Hematopoietic multipotent progenitor cell treated with erythropoietin and hydrocortisone succinate and interleukin-3 and kit ligand, for 15 days (in vitro differentiated cells): ENCODE data around the gene ZNF398.

Source experiments
- DNase-seq: peaks from one replicate; pipeline ENCODE4 v3.0.0-alpha.2; 2015; ENCODE audit warnings: low spot score

The ZNF398 gene

DNA sequence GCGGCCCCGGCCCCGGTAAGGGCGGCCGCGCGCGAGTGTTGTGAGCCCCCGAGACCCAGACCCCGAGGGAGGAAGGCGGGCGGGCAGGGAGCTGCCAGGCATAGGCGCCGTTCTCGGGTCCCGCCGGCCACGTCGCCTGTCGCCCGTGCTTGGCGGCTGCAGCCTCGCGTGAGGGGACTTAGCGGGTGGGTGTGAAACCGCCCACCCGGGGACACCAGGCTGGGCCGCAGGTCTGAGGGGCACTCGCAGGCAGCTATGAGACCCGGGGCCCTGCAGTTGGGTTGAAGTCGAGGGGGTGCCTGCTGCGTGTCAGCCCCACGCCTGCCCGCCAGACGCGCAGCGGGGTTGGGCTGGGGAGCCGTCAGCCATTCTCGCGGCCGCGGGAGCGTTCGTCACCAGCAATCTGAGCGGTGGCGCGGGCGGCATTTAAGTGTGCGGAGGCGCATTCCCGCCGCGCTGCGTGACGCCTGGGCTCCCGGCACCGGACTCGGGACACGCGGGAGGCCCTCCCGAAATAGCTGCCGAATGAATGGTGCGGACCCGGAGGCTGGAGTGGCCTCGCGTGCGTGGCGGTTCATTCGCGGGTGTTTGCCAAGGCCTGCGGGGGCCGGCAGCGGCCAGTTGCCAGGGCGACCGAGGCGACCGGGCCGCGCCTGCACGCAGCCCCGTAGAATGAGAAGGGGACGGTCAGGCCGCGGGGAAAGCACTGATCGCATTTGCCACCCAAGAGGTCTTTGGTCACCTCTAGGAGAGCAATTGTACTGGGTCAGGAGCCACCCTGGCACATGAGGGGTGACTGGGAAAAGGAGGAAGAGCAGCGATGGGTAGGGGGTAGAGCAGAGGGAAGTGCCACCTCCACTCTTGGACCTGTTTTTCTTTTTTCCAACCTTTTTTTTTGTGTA is 750 bp downstream of the ZNF398 start:
- peak; percentile 56 for DNase-seq

GRCh38 chr7:149150981-149151380 is 3.7 kb downstream of the ZNF398 start:
- no peak for DNase-seq

DNA sequence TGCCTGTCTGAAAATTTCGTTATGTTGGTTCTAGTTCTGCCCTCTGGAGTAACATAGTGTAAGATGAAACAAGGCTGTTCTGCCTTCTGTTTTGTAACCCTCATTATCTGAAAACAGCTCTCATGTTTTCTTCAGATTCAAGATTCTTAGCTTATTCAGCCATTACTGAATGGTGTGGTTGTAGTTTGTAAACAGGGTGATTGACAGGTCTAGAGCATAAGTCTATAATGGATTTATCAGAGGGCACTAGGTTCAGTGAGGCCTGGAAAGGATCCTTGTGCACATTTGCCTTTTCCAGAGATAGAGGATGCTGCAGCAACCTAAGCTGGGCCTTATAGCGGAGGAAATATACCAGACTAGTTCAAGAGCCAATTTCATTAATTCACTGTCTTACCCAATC is 6.1 kb downstream of the ZNF398 start:
- DNase-seq: no peak

GRCh38 chr7:149154056-149154455 is 6.8 kb downstream of the ZNF398 start:
- DNase-seq: no peak

GRCh38 chr7:149156898-149157297 is 9.6 kb downstream of the ZNF398 start:
- DNase-seq: no peak

- DNase-seq: no peak
These were observed 14.1 kb downstream of the ZNF398 start for GRCh38 chr7:149161241-149161848.

DNA sequence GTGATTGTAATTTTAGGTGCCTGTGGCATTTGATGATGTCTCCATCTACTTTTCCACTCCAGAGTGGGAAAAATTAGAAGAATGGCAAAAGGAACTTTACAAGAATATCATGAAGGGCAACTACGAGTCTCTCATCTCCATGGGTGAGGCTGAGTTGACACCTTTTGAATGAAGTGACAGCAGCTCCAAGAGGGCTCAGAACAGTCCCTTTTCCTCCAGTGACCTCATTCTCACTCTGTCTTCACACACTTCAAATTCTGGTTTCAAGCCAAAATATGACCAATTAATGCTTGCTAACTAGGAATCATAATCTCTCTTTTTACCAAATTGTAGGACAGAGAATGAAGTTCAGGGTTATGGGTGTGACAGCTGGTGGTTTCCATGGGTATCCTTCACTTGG is 18.9 kb downstream of the ZNF398 start:
- no peak for DNase-seq

GRCh38 chr7:149166630-149167352 is 19.5 kb downstream of the ZNF398 start:
- DNase-seq: no peak

GRCh38 chr7:149171892-149172533 is 24.8 kb downstream of the ZNF398 start:
- no peak for DNase-seq

- DNase-seq: no peak
These were observed 25.3 kb downstream of the ZNF398 start for GRCh38 chr7:149172534-149172920.

DNA sequence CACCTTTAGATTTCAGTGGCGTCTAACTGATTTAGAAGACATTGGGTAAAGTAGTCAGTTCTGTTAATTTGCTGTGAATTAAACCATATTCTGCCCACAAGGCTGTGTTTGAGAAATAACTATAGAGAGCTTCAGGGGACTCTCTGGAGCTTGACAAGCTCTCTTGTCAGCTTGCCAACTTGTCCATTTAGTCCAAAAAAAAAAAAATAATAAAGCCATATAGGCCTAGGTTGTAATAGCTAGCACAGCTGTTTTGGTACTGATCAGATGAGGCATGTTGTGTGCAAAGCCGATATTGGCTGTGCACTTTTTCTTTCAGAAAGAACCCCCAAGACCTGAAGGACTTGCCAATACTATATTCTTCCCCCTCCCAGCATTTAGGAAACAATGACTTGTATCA is 27.9 kb downstream of the ZNF398 start:
- no peak for DNase-seq

- DNase-seq: no peak
These were observed 32.0 kb downstream of the ZNF398 start for GRCh38 chr7:149179241-149179640.

- DNase-seq: no peak
These were observed 33.6 kb downstream of the ZNF398 start for GRCh38 chr7:149180722-149181449.

GRCh38 chr7:149181450-149181790 is 34.2 kb downstream of the ZNF398 start:
- no peak for DNase-seq

DNA sequence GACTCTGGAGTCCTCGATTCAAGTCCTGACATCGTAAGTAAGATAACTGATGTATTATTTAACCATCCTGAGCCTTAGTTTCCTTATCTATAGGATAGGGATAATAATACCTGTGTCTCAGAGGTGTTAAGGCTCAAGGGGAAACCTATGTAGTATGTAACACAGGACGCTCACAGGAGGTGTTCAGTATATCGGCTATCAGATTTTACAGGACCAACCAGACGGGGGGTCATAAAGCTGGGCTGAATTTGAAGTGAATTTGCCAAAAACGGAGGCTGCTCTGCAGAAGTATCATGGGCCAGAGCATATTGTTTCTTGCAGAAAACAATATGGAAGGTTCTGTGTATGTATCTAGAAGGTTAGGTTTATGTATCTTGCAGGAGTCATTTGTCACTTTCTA is 37.0 kb downstream of the ZNF398 start:
- DNase-seq: no peak

GRCh38 chr7:149188213-149188612 is 41.0 kb downstream of the ZNF398 start:
- no peak for DNase-seq

DNA sequence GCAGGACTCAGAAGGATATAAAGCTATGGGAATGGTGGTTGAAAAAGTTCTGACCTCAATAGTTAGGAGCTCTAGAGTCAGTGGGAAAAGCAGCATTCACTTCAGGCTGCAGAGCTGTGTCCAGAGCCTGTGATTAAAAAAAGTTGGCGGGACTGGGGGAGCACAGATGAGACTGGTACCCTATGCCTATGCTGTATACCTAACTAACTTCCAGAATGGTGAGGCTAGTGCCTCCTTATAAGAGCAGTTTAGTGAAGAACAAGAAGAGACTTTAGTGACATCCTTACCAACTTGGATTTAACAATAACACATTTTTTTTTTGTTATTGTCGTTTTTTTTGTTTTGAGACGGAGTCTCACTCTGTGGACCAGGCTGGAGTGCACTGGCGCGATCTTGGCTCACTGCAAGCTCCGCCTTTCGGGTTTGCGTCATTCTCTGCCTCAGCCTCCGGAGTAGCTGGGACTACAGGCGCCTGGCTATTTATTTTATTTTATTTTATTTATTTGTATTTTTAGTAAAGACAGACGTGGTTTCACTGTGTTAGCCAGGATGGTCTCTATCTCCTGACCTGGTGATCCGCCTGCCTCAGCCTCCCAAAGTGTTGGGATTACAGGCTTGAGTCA is 41.5 kb downstream of the ZNF398 start:
- DNase-seq: no peak

DNA sequence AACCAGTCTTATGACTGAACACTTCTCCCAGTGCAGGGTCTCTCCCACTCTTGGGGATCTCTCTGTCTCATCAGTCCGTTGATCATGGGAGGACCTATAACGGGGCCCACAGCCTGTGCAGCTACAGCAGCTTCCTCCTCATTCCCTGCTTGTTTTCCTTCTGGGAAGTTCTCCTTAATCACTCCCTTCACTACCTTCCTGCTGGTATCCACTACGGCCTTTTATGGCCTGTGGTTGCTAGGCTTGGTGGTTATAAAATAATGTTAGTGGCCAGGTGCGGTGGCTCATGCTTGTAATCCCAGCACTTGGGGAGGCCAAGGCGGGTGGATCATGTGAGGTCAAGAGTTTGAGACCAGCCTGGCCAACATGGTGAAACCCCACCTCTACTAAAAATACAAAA is 44.6 kb downstream of the ZNF398 start:
- no peak for DNase-seq

- DNase-seq: no peak
These were observed 47.5 kb downstream of the ZNF398 start for GRCh38 chr7:149194799-149195179.

DNA sequence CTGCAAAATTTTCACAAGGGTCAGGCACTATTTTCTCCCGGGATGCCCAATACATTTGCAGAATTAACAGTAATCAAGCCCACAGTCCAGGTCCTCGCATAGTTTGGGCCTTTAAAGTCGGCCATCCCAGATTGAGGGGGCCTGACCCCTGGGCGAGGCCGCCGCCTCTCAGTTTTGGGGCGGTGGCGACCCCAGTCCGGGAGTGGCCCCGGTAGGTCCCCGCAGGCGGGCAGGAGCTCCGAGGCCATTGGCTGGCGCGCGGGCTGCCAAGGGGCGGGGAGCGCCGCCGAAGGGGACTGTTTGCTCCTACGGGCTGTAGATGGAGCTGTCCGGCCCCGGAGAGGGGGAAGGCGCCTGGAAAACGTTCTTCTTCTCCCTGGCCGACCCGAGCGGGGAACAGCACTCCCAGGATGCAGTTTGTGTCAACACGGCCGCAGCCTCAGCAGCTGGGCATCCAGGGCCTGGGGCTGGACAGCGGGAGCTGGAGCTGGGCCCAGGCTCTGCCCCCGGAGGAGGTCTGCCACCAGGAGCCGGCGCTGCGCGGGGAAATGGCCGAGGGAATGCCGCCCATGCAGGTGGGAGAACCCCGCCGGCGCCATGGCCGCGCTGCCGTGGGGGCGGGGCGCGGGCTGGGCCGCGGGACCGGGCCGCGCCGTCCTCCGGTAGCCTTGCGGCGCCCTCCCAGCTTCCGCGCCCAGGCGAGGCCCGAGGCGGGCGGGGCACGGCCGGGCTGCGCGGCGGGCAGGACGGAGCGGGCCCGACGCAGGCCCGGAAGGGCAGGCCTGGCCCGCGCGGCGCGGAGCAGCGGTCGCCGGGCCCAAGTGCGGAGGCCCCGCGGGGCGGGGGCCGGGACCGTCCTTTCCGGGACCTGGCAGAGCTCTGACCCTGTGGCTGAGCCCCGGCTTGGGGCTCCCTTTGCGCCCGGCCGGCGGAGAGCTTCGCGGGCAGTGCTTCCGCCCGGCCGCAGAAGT is 48.2 kb downstream of the ZNF398 start, which contains the start of gene ZNF282:
Gene ZNF282 (plus strand): TSS at position 367 of the 971 bp plus-strand sequence. CDS start 44 bp downstream, at position 411.
- peak; percentile 64 for DNase-seq
